PC-3 (cell line): ENCODE measurements around the gene GPHA2.

Source experiments
- EZH2phosphoT487 ChIP-seq: fragments of 300-600 bp; sonication (generic); IDR thresholded peaks from 2 replicates; pipeline ENCODE4 v1.6.1; 2018; ENCODE audit warnings: mild to moderate bottlenecking, antibody characterized with exemption, low read length, borderline replicate concordance
- TF ChIP-seq, protein P1 (sequence below): fragments of 300-600 bp; sonication (generic); conservative IDR thresholded peaks from 2 replicates; pipeline ENCODE4 v1.5.1; 2017; ENCODE audit warnings: antibody characterized with exemption, low read depth, mild to moderate bottlenecking, low read length

DNA sequence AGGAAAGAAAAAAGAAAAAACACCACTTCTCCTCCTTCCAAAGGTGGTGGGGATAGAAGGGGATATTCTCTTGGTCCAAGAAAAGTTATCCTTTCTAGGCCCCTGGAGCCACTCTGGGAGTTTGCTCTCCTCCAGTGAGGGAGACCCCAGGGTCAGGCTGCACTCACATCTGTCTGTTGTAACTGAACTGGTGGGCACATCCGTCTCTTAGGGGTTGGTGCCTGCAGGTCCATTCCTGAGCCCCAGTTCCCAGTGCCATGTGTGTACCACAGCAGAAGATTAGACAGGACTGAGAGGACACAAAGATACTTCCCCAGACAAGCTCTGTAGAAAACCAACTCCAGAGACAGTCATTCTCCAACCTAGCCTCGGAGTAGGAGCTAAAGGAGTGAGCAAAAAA, 15.6 kb downstream of the GPHA2 start:
- TF ChIP-seq, protein P1, sequence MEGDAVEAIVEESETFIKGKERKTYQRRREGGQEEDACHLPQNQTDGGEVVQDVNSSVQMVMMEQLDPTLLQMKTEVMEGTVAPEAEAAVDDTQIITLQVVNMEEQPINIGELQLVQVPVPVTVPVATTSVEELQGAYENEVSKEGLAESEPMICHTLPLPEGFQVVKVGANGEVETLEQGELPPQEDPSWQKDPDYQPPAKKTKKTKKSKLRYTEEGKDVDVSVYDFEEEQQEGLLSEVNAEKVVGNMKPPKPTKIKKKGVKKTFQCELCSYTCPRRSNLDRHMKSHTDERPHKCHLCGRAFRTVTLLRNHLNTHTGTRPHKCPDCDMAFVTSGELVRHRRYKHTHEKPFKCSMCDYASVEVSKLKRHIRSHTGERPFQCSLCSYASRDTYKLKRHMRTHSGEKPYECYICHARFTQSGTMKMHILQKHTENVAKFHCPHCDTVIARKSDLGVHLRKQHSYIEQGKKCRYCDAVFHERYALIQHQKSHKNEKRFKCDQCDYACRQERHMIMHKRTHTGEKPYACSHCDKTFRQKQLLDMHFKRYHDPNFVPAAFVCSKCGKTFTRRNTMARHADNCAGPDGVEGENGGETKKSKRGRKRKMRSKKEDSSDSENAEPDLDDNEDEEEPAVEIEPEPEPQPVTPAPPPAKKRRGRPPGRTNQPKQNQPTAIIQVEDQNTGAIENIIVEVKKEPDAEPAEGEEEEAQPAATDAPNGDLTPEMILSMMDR: no peak
- TF ChIP-seq EZH2phosphoT487: no peak
